NCI-H460 (cell line): Measurements from ENCODE around the gene JADE2. TPM values are rescaled to one million over a fixed set of nuclear protein-coding genes. Genes with fewer than 3 reads are reported as not detected.

Experiments used
- DNase-seq: peaks from one replicate; pipeline ENCODE4 v3.0.0-alpha.2; 2016; ENCODE audit warnings: low read depth; ENCODE audit errors: extremely low read depth
- total RNA-seq: library from RNA; depleted of rRNA; stranded (reverse); fragments of >200 nt; shearing (Covaris generic); gene quantifications from 2 replicates; pipeline ENCODE4 v1.2.3, GENCODE V29; 2014

JADE2 gene
- total RNA-seq, 1 experiment from 2014 or later, result 8.9 TPM

DNA sequence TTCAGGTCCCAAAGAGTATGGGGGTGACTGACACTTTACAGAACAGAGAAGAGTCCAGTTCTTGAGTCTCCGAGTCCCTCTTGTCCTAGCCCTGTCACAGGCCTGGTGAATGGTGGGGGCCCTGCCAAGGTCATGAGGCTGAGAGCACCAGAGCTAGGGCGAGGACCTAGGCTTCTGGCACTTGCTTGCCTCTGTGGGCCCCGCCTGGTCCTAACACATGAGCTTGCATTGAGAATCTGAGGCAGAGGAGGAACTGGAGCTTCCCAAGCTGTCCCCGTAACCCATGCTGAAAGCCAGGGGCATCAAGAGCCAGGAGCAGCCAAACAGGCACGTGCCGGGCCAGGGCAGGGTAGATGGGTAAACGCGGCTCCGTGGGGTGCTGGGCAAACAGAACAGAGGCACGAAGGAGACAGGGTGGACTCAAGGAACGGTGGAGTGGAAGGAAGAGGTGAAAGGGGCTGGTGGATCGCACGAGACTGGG is 41.3 kb downstream of the JADE2 start:
- DNase-seq, result no peak

DNA sequence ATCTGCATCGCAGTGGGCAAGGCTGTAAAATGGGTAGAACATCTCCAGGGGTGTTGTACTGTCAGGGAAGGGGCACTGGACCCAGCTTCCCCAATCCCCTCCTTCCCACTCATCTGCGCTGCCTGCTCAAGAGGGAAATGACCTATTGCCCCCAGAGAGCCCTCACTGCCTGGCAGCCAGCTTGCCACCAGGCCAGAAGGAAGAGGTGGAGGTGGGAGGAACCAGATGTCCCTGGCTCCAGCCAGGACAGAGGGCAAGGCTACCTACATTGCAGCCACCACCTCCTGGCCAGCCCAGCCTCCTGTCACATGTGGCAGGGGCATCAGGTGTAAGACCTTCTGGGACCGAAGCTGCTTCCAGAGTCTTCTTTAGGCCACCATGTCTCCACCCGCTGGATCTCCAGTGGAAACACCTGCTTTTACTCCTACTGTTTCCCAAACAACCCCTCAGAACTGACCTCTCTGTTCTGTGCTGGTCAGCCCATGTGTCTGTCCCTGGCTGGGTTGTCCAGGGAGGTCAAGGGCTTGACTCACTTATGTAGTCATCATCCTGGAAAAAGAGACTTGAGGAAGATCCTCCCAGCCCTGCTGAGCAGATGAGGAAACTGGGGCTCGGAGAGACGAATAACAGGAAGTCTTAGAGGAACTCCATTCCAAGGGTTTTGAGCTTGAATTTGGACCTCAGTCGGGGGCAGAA is 42.3 kb downstream of the JADE2 start:
- DNase-seq, result no peak

DNA sequence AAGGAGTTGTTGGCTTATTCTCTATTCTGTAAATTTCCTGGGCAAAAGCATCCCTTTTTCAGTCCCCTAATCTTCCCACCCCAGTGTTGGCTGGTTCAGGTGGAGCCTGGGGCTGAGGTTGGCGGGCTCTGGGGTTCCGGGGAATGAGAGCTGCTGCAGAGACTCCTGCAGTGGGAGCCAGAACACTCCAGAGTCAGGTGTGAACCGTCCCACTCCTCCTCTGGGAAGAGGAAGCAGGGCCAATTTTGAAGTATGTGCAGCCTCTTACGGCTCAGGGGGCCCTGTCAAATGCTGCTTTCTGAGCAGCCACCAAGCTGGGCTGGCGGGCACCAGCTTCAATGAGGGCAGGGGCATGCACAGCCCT is 42.8 kb downstream of the JADE2 start:
- DNase-seq, result no peak

DNA sequence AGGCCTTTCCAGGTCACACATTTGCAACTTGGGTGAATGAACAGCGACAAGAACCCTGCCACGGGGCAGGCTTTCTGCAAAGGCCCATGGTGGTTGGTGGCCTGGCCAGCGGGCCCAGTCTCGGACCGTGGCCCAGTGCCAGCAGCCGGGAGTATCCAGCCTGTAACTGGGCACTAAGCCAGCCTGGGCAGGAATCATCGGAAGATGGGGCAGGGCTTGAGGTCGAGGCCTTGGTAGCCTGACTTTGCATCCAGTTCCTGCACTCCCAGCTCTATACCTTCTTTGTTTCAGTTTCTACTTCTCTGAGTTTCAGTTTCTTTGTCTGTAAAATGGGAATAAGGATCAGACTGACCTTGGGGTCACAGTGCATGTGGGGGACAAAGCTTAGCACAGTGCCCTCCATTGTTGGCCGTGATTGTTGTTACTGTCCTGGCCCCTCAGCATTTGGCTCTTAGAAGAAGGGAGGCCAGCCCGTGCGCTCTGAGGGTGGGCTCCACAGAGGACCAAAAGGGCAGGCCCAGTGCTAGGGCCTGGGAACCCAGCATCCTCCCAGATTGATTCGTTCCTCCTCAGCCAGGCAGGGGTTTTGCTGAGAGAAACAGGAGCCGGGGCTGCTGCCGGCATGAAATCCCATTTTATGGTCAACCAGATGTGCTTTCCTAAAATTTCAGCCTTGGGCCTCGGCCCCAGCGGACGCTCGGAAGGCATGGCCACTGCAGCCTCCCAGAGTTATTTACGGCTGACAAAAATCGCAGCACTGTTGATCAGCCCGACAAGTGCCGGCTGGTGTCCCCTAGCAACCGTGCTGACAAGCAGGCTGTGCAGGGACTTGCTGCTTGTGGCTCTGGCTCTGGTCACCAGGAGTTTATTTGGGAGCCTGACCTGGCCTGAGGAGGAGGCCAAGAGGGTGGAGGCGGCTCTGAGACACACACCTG is 43.6 kb downstream of the JADE2 start:
- peak; percentile 33 for DNase-seq

DNA sequence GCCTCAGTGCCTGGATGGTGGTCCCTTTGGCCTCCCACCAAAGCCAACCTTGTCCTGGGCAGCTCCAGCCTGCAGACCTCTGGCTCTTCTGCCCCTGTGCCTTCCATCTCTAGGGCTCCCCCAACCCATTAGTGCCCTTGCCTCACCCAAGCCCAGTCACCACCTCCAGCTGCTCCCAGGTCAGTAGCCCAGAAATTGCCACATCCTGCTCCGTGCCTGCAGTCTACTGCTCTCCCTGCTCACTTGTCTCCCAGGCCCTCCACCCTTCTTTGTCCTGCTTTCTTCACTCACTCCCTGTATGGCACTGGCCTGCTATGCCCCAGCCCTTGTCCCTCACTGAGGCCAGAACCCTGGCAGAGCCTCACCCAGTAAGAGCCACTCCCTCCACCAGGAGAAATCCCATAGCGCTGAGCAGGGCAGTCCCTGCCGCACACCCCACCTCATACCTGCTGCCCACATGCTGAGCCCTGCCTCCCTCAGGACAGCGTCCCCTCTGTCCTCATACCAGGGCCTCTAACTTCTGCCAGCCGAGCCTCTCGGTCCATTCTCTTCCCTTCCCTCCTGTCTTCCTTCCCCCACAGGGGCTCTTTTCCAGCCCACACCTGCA is 44.4 kb downstream of the JADE2 start:
- DNase-seq, result no peak

DNA sequence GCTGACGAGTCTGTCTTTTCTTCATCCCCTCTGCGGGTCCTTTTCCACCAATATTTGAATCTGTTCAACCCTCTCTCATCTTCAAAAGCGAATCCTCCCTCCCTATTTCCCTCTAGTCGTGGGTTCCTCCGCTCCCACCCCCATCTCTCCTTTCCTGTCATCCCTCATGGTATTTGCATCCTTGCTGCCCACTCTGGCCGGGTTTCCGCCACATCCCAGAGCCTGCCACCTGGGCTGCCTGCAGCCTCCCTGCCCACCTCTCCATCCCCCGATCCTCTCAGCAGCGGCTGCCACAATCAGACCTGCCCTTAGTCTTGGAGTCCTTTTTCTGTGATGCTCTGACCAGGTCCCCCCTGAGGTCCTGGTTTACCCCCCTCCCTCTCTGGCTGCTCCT is 44.9 kb downstream of the JADE2 start:
- no peak for DNase-seq

DNA sequence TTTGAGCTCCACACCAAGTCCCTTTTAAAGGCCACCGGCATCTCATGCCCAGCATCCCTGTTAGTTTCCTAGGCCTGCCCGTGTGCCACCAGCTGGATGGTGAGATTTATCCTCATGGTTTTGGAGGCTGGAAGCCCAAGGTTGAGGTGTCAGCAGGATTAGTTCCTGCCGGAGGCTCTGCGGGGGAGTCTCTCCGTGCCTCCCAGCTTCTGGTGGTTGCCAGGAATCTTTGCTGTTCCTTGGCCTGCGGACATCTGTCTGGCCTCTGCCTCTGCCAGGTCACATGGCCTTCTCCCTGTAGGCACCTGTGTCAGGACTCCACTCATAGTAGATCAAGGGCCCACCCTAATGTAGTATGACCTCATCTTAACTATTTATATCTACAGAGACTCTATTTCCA is 45.4 kb downstream of the JADE2 start:
- DNase-seq, result no peak

DNA sequence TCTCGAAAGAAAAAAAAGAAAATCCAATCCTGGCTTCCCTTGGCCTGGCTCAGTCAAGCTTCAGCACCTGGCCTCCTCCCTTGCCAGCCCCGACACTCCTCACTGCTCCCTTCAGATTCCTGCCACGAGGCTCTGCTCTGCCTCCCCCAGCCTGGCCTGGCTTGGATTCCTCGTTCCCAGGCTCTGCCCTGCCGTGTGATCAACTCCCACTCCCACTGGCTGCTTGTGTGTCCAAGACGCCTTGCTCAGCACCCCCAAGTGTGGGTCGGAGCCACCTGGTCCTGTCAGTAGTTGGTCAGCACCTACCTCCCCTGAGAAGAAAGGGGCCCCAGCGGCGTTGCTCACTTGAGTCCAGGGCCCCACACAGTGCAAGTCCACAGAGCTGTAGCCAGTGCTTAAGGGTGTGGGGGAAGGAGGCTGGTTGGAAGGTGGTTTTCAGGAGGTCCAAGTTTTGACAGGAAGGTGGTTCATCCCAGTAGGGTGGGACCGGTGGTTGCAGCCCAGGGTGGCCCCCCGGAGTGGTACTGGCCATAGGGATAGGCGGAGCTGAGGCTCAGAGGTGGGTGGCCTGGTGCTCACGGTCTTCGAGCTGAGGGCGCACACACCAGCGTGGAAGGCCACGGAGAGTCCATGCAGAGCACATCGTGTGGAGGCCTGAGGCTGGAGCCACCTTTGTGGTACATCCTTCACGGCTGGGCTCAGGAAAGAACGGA is 46.4 kb downstream of the JADE2 start:
- no peak for DNase-seq

DNA sequence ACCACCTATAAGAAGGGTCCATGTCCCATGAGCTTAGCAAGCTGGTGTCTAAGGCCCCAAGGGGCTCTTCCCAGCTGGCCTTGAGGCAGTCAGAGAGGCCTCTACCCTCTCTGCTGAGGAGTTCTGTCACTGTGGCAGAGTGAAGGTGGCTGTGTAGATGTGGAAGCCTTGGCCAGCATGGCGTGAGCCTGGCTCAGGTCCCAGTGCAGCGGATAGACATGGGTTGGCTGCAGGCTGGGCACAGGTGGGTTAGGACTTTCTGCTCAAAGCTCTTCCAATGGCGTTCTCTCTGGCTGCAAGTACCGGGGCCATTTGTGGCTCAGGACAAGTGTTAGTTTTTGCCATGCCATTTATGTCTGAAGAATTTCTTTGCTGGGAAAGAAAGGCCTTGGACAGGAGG is 47.3 kb downstream of the JADE2 start:
- no peak for DNase-seq

DNA sequence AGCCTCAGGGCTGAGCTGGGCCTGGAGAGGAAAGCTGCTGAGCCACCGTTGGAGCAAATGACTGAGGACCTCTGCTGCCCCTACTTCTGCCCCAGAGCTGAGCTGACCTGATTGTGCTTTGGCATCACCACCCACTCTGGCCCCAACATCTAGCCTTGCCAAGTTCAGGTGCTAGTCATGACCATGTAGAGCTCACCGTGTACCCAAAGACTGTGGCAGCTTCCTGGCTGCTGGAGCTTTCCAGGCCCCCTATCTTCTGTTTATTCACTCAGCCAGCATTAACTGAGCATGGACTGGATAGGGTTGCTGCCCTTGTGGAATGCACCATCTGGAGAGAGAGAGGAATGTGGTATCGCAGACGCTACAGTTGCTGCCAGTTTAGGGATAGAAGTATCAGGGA is 49.1 kb downstream of the JADE2 start:
- DNase-seq, result no peak

DNA sequence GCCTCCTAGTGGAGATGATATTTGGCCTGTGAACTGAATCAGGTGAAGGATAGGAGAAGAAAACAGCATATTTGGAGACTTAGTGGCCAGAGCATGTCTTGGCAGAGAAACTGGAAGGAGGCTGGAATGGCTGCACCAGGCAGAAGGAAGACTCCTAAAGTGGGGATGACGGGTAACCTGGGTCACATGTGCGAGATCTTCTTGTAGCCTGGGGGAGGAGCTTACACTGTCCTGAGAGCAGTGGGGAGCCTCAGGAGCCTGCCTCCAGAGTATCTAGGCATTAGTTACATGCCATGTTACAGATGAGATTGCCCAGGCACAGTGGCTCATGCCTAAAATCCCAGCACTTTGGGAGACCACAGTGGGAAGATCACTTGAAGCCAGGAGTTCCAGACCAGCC is 49.8 kb downstream of the JADE2 start:
- DNase-seq, result no peak

DNA sequence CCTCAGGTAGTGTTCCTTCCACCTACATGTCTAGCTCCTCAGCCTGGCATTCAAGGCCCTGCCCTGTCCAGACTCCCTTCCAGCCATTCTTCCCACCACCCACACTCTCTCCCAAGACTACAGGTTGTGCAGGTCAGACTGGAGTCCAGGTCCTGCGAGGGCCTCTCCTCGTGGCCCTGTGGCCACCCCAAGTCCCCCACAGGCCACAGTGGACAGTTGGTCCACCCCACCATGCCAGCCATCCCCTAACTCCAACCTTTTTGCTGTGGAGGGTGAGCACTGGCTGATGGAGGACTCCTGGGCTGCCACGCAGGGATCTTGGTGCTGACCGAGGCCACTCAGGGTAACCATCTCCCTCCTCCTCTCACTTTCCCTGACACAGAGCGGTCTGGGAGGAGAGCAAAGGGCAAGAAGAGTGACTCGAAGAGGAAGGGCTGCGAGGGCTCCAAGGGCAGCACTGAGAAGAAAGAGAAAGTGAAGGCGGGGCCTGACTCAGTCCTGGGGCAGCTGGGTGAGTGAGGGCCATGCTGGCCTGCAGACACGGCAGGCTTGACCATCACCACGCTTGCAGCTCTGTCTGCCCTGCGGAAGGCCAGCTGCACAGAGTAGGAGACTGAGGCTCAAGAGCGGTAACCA is 51.0 kb downstream of the JADE2 start:
- DNase-seq, result no peak

DNA sequence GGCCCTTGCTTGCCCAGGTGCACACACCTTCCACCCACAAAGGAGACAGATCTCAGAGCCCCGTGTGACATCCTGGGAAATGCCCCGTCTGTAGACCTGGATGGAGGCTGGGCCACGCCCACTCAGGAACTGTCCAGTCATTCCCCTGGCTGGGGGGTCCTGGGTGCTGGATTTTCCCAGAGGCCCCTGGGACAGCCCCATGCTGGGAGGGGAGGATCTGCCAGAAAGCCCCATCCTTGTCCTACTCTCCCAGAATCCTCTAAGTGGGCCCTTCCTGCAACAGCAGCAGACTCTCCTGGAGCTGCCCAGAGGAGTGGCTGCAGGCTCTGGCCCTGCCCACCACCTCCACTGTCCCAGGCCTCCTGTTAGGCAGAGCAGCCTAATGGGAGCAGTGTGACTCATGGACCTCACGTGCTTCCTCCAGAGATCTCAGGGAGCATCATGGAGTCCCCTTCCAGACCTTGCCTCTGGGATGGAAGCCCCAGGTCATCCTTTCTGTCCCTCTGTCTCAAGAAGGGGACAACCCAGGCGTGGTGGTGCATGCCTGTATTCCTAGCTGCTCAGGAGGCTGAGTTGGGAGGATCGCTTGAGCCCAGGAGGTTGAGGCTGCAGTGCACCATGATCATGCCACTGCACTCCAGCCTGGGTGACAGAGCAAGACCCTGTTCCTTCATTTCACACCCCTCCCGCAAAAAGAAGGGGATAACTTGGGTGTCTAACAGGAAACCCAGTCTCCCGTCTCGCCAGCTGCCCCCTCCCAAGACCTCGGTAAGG is 51.7 kb downstream of the JADE2 start:
- no peak for DNase-seq

DNA sequence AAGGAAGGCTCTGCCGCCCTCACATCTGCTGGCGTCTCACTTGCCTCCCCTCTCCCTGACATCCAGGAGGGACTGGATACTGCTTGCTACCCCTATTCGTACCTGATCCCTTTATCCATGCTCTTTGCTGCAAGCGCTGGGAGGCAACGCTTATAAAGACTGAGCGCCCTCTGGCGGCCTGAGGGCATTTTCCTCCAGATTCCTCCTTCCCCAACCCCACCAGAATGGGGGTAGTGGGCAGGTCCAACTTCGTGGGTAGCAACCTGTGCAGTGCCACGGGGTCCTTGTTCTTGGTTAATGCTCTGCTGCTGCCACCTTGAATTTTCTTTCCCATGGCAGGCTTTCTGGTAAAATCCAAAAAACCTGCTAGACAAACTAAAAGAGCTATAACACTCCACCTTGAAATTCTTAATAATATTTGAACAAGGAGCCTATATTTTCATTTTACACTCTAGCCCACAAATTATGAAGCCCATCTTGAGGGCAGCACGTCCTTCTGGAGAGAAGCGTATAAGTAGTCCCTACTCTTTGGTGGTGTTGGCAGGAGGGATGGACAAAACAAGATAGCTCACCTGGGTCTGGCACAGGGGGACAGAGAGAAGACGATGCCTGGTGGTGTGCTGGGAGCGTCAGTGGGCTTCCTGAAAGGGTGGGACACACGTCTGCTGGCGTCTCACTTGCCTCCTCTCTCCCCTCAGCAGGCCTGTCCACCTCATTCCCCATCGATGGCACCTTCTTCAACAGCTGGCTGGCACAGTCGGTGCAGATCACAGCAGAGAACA is 52.5 kb downstream of the JADE2 start:
- peak; percentile 78 for DNase-seq

DNA sequence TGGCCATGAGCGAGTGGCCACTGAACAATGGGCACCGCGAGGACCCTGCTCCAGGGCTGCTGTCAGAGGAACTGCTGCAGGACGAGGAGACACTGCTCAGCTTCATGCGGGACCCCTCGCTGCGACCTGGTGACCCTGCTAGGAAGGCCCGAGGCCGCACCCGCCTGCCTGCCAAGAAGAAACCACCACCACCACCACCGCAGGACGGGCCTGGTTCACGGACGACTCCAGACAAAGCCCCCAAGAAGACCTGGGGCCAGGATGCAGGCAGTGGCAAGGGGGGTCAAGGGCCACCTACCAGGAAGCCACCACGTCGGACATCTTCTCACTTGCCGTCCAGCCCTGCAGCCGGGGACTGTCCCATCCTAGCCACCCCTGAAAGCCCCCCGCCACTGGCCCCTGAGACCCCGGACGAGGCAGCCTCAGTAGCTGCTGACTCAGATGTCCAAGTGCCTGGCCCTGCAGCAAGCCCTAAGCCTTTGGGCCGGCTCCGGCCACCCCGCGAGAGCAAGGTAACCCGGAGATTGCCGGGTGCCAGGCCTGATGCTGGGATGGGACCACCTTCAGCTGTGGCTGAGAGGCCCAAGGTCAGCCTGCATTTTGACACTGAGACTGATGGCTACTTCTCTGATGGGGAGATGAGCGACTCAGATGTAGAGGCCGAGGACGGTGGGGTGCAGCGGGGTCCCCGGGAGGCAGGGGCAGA is 53.3 kb downstream of the JADE2 start:
- no peak for DNase-seq

DNA sequence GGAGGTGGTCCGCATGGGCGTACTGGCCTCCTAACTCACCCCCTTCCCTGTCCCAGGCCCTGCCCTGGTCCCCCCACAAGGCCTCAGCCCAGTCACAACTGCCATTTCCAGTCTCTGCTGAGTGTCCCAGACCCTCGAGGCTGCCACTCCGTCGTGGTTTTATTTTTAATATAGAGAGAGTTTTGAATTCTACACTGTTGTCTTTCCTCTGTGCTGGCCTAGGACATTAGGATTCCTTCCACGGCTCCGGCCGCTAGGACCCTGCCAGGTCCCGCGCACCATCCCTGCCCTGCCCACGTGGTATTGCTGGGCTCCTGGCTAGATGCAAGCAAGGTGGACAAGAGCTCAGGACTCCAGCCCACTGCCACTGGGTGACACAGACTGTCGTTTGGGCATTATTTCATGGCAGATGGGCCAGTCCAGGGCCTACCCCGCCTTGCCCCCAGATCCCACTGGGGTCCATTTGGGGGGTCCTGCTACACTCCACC is 53.9 kb downstream of the JADE2 start:
- DNase-seq, result no peak

DNA sequence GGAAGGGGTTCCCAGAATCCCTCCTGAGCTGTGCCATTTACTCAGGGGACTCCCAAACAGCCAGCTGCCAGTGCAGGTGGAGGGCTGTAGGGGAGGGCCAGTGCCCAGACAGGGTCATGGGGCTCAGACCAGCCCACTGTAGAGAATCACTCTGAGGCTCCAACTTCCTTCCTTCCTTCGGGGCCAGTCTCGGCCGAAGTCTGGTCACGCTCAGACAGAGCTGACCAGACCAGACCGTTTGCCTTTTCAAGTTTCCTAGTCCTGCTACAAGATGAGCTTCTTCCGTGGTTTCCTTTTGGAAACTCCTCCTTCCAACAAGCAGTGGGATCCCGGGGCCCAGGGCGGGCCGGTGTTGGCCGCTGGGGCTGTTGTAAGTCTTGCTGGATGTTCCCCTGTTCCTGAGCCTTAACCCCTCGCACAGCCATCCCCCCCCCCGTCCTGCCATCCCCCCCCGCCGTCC is 54.6 kb downstream of the JADE2 start:
- no peak for DNase-seq
